Measurements from ENCODE around the gene PSRC1. TPM values are rescaled to one million over a fixed set of nuclear protein-coding genes. Genes with fewer than 3 reads are reported as not detected.

PSRC1 gene
- total and polyA plus RNA-seq, 2 of the 8 experiments (the other 6 are each of a cell fraction or from before 2014, with no cell fraction given): 56.1 to 67.3 TPM

DNA sequence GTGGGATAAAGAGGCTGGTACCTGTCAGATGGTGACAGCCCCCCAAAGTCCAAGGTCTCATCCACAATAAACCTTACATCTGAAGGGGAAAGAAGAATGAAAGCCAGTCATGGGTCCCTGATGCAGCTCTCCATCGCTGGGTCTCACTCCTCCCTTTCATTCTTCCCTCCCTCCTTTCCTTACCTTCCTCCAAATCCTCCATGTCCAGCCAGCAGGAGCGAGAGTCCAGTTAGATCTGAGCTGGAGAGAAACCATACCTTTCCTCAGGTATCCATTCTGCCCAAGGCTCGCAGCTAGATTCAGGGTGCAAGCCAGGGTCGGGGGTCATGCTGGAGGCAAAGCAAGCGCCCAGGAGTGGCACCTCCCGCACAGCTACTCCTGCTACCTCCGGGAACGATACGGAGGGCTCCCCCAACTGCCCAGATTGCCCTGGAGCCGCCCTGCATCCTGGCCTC is 421 bp downstream of the PSRC1 start:
- Histone ChIP-seq H3K23me2 (ENCODE audit: low read depth, low read length) (peaks cover 12% of the 10 kb centered on the region), H2BK15ac (ENCODE audit: low read length) (no peak overlapping the region), H3K4ac (replicated peaks; ENCODE audit: insufficient read length, low read depth, low read length) (no peak overlapping the region), H2BK5ac (ENCODE audit: low read depth, low read length) (peak overlapping the region; percentile 76), H4K5ac (ENCODE audit: insufficient read length, low read depth, low read length) (no peak overlapping the region), H3K9ac (replicated peaks in 1 of 4; ENCODE audit: extremely low read depth in 1 of 4, low read depth in 3 of 4, low read length in 3 of 4) (peak overlapping the region; percentile 1 to 65 (median 56); a peak in 6 of 7 replicates), H3K4me3 (ENCODE audit: extremely low read depth in 1 of 4, insufficient read depth in 2 of 4, low read depth in 3 of 4, low read length in 4 of 4) (peak overlapping the region; percentile 54 to 95 (median 86)), H2BK12ac (ENCODE audit: low read depth, low read length) (no peak overlapping the region), H3K79me1 (ENCODE audit: low read depth, low read length) (peaks cover 7% of the 10 kb centered on the region), H3K27me3 (replicated peaks in 1 of 4; ENCODE audit: control insufficient read depth in 3 of 4, extremely low read depth in 1 of 4, insufficient read depth in 3 of 4, low read length in 3 of 4) (no peaks in the 10 kb centered on the region), H3K27ac (ENCODE audit: low read depth, low read length) (peak overlapping the region; percentile 74; the same call in 1 of the 2 replicates), H2BK120ac (replicated peaks; ENCODE audit: low read depth, low read length) (no peak overlapping the region), H2AFZ (ENCODE audit: low read length) (0 out of 2 replicates have a peak overlapping the region, but pooled peaks have one; percentile 80), H2AK5ac (ENCODE audit: low read depth, low read length) (no peak overlapping the region), H3K4me2 (ENCODE audit: insufficient read depth in 1 of 2, low read depth in 2 of 2, low read length in 2 of 2) (peak overlapping the region; percentile 84 to 91), H3K36me3 (ENCODE audit: control insufficient read depth in 2 of 4, insufficient read depth in 4 of 4, low read length in 3 of 4) (peaks cover 10 to 22% (median 16%) of the 10 kb centered on the region in 4 experiments; a peak in 6 of 8 replicates), H3K56ac (replicated peaks; ENCODE audit: insufficient read length, low read depth, low read length) (peak overlapping the region; percentile 7), H3K4me1 (replicated peaks in 1 of 4; ENCODE audit: control insufficient read depth in 3 of 4, insufficient read depth in 4 of 4, low read length in 3 of 4) (peaks cover 10 to 12% (median 10%) of the 10 kb centered on the region in 4 experiments), H3K79me2 (ENCODE audit: control insufficient read depth in 1 of 2, insufficient read depth in 2 of 2, low read length in 2 of 2) (peaks cover 0 to 16% of the 10 kb centered on the region in 2 experiments; a peak in 3 of 4 replicates), H4K91ac (replicated peaks; ENCODE audit: insufficient read length, low read length) (peak overlapping the region; percentile 20), H4K20me1 (replicated peaks in 1 of 2; ENCODE audit: control insufficient read depth in 1 of 2, insufficient read depth in 2 of 2, low read length in 2 of 2) (no peaks in the 10 kb centered on the region), H2BK20ac (ENCODE audit: low read length) (no peak overlapping the region), H4K8ac (ENCODE audit: extremely low read depth, insufficient read depth, low read length) (no peak overlapping the region; the same call in 1 of the 2 replicates), H3K9me3 (ENCODE audit: insufficient read depth in 2 of 2, low read depth in 1 of 2, low read length in 1 of 2) (no peaks in the 10 kb centered on the region), H3K14ac (ENCODE audit: insufficient read length) (no peak overlapping the region), H3K18ac (ENCODE audit: extremely low read depth, low read length) (peak overlapping the region; percentile 2), H3K23ac (ENCODE audit: insufficient read length) (no peak overlapping the region)
- no peak for TF ChIP-seq HDAC6 (IDR thresholded peaks at IDR 0.05; ENCODE audit: low read depth, low read length)
- TF ChIP-seq, protein P1, sequence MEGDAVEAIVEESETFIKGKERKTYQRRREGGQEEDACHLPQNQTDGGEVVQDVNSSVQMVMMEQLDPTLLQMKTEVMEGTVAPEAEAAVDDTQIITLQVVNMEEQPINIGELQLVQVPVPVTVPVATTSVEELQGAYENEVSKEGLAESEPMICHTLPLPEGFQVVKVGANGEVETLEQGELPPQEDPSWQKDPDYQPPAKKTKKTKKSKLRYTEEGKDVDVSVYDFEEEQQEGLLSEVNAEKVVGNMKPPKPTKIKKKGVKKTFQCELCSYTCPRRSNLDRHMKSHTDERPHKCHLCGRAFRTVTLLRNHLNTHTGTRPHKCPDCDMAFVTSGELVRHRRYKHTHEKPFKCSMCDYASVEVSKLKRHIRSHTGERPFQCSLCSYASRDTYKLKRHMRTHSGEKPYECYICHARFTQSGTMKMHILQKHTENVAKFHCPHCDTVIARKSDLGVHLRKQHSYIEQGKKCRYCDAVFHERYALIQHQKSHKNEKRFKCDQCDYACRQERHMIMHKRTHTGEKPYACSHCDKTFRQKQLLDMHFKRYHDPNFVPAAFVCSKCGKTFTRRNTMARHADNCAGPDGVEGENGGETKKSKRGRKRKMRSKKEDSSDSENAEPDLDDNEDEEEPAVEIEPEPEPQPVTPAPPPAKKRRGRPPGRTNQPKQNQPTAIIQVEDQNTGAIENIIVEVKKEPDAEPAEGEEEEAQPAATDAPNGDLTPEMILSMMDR (IDR thresholded peaks at IDR 0.05; ENCODE audit: control extremely low read depth in 1 of 3, insufficient read depth in 1 of 3, low read depth in 1 of 3, low read length in 3 of 3): peak in 1 of 3 experiments; percentile 1; a peak in 1 of 4 replicates
- FAIRE-seq (no peak), DNase-seq (ENCODE audit: low read depth in 1 of 2, low spot score in 2 of 2) (no peak)
- ChIA-PET CTCF (ENCODE audit: partially characterized antibody) (interaction anchor here (0.6 to 3.0 kb wide), 13 partner anchors 13 to 338 kb away, joined by 3 to 30 read pairs (median 3); partner anchors contain the start of genes CYB561D1 and SORT1), POLR2A (ENCODE audit: partially characterized antibody) (interaction anchor here (0.8 to 2.3 kb wide), 17 partner anchors 9 to 536 kb away, joined by 3 to 18 read pairs (median 4); partner anchors contain the start of genes MYBPHL, SARS1, SORT1 and STXBP3)
- 1% methylated on average over 9 of the region's 10 CpGs; no CpG with 5 or more reads in 1 of the 2 experiments for WGBS, 2 experiments (ENCODE audit: extremely low coverage in 1 of 2, insufficient coverage in 1 of 2, insufficient read length in 1 of 2, insufficient replicate concordance in 2 of 2, low coverage in 1 of 2, low lambda C conversion rate in 2 of 2, missing lambda C conversion rate in 1 of 2)
